ENCODE data around the gene SHC4. TPM values are rescaled to one million over a fixed set of nuclear protein-coding genes. Genes with fewer than 3 reads are reported as not detected.
A peak's percentile ranks its signal among the peaks of the same experiment; 100 is the strongest.

Gene SHC4, protein sequence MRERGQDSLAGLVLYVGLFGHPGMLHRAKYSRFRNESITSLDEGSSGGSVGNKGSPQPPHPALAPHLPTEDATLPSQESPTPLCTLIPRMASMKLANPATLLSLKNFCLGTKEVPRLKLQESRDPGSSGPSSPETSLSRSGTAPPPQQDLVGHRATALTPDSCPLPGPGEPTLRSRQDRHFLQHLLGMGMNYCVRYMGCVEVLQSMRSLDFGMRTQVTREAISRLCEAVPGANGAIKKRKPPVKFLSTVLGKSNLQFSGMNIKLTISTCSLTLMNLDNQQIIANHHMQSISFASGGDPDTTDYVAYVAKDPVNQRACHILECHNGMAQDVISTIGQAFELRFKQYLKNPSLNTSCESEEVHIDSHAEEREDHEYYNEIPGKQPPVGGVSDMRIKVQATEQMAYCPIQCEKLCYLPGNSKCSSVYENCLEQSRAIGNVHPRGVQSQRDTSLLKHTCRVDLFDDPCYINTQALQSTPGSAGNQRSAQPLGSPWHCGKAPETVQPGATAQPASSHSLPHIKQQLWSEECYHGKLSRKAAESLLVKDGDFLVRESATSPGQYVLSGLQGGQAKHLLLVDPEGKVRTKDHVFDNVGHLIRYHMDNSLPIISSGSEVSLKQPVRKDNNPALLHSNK
- 4.9 and 5.0 TPM in 2 replicates for total RNA-seq
- long read RNA-seq, full-length matches to known transcripts = 2 of 5 reads
- long read RNA-seq, partial matches to known transcripts = 2 of 5 reads
- long read RNA-seq, other reads (novel, unspliced or antisense) = 1 of 5 reads

- no peaks in the 10 kb centered on the region for H3K36me3 Mint-ChIP-seq (ENCODE audit: low read depth)
- H3K27me3 Mint-ChIP-seq (ENCODE audit: low read depth) = peaks cover 8% of the 10 kb centered on the region
- peak; percentile 54 for DNase-seq (ENCODE audit: low read depth, low spot score)
- H3K9me3 Mint-ChIP-seq = no peaks in the 10 kb centered on the region
- H3K4me3 Mint-ChIP-seq = peak within 1 kb of the TSS; percentile 88
- peak within 1 kb of the TSS; percentile 87 for H3K27ac Mint-ChIP-seq (ENCODE audit: unreplicated experiment)
- peak; percentile 38 for TF ChIP-seq CTCF (conservative IDR thresholded peaks at IDR 0.05)
- H3K4me1 Mint-ChIP-seq = peaks cover 21% of the 10 kb centered on the region
These were observed at the start of gene SHC4 for GRCh38 chr15:48963524-48964113. Gene SHC4, minus strand, starts transcription at chr15:48963919. Its CDS starts 904 bp downstream, at chr15:48963015.

DNA sequence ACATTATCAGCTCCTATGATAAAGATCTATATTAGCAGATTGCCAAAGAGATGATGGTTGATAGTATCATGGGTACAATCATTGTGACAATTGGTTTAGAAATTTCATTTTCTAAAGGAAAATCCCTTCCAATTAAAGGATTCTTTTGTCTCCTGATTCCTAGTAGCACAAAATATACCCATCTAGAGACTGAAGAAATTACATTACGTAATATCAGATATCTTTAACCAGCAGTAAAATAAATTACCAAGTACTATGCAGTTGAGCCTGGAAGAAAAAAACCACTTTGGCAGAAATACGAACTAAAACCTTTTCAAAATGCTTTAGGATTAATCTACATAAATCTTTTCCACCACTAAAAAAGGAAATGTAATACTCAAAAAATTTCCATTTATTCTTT is 35.6 kb upstream of the SHC4 start:
- Mint-ChIP-seq H3K9me3 (peaks cover 4% of the 10 kb centered on the region), H3K27me3 (ENCODE audit: low read depth) (no peaks in the 10 kb centered on the region), H3K36me3 (ENCODE audit: low read depth) (peaks cover 39% of the 10 kb centered on the region), H3K4me3 (no peak overlapping the region), H3K4me1 (no peaks in the 10 kb centered on the region), H3K27ac (ENCODE audit: unreplicated experiment) (no peak overlapping the region)
- no peak for TF ChIP-seq CTCF (conservative IDR thresholded peaks at IDR 0.05)
- DNase-seq (ENCODE audit: low read depth, low spot score) = no peak

DNA sequence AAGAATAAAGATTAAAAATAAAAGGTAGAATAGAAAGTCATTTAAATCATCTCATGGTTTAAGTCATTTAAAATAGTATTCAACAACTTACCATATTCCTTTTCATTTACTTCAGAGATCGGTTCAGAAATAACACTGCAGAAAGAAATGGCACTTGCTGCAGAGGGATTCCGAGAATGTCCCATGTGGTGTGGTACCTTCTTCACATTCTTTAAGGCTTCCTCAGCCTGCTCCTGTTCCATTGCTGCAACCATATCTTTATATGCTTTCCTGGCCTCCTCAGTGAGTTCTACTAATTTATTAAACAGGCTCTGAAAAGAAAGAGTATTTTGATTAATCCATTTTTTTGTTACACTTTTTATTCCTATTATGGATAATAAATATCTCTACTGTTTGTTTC is 32.6 kb upstream of the SHC4 start:
- Mint-ChIP-seq H3K4me3 (no peak overlapping the region), H3K27me3 (ENCODE audit: low read depth) (no peaks in the 10 kb centered on the region), H3K4me1 (no peaks in the 10 kb centered on the region), H3K36me3 (ENCODE audit: low read depth) (peaks cover 25% of the 10 kb centered on the region), H3K27ac (ENCODE audit: unreplicated experiment) (no peak overlapping the region), H3K9me3 (no peaks in the 10 kb centered on the region)
- TF ChIP-seq CTCF (conservative IDR thresholded peaks at IDR 0.05) = no peak
- no peak for DNase-seq (ENCODE audit: low read depth, low spot score)

GRCh38 chr15:48993380-48993779 is 29.7 kb upstream of the SHC4 start:
- H3K36me3 Mint-ChIP-seq (ENCODE audit: low read depth) = peaks cover 20% of the 10 kb centered on the region
- no peaks in the 10 kb centered on the region for H3K27me3 Mint-ChIP-seq (ENCODE audit: low read depth)
- H3K4me1 Mint-ChIP-seq = no peaks in the 10 kb centered on the region
- no peaks in the 10 kb centered on the region for H3K9me3 Mint-ChIP-seq
- no peak overlapping the region for H3K27ac Mint-ChIP-seq (ENCODE audit: unreplicated experiment)
- TF ChIP-seq CTCF (conservative IDR thresholded peaks at IDR 0.05) = no peak
- H3K4me3 Mint-ChIP-seq = no peak overlapping the region
- no peak for DNase-seq (ENCODE audit: low read depth, low spot score)

- Mint-ChIP-seq H3K4me3 (no peak overlapping the region), H3K27me3 (ENCODE audit: low read depth) (no peaks in the 10 kb centered on the region), H3K9me3 (no peaks in the 10 kb centered on the region), H3K27ac (ENCODE audit: unreplicated experiment) (no peak overlapping the region), H3K36me3 (ENCODE audit: low read depth) (peaks cover 20% of the 10 kb centered on the region), H3K4me1 (no peaks in the 10 kb centered on the region)
- no peak for DNase-seq (ENCODE audit: low read depth, low spot score)
- no peak for TF ChIP-seq CTCF (conservative IDR thresholded peaks at IDR 0.05)
These were observed 28.8 kb upstream of the SHC4 start for GRCh38 chr15:48992545-48992944.

Measured in neural crest cell (in vitro differentiated cells).